GM10847 (cell line): ENCODE results near the gene HOXB3.

Source experiments
- POLR2A ChIP-seq: IDR thresholded peaks from 2 replicates; pipeline ENCODE4 v1.6.1; 2011; ENCODE audit not compliant: insufficient read length; ENCODE audit errors: extremely low read depth

HOXB3 gene

GRCh38 chr17:48618256-48618896, 28.3 kb upstream of the HOXB3 start:
- no peak for TF ChIP-seq POLR2A

DNA sequence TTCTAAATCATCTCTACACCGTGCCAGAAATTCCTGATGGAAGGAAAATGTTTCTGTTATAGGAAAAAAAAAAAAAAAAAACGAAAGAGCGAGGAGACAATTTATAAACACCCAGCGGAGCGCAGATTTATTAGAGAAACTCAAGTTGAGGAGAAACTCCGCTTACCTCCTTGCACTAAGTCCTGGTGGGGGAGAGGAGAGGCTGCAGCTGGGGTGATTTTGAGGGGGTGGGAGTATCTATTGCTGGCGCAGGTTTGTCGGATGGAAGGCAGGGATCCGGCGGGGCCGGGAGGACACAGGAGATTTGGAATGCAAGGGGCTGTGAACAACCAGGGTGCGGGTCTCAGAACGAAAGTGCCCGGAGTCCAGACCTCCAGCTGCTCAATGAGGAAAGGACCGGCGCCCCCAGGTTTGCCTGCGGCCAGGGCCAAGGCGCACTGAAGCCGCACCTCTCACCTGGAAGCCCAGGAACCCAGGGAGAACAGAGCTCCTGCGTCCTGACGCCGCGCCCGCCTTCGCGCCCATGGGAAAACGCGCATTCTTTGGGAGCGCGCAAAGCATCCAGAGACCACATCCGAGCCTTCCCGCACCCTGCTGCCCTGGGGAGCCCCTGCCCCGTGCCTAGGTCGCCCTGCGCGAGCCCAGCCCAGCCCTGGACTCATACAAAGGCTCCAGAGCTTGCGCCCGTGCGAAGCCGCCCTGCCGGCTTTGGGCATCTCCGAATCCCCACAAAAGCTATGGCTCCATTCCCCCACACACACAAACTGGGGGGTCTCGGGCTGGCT, 27.6 kb upstream of the HOXB3 start:
- TF ChIP-seq POLR2A: no peak

GRCh38 chr17:48616717-48617470, 26.9 kb upstream of the HOXB3 start:
- no peak for TF ChIP-seq POLR2A

DNA sequence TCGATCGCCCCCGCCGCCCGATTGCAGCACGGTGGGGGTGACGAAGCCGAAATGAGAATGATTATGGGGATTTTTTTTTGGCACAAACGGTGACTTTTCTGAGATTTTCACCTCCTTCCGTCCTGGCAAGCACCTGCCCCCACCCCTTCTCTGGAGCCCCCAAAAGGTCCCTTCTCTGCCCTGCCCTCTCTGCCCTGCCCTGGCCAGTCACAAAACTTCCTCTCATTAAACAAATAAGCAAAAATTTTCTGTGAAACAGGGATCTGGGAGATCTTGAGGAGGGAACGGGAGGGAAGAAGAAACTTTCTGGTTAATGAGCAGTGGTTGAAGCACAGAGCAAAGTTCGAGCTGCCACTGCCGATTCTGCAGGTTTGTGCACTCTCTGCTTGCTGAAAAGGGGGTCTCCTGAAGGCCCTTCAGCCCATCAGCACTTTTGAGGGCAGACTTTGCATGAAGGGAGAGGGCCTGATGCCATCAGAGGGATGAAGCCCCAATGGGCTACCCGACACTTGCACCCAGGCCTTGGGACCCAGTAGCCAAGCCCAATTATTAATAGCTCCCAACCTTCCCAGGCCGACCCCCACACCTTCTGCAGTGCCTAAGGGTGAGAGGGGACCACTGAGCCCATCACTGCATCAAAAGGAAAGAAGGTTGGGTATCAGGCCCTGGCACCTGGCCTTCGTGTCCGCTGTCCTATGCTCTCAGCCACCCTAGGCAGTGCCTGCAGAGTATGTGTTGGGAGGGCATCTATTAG, 26.1 kb upstream of the HOXB3 start:
- no peak for TF ChIP-seq POLR2A

GRCh38 chr17:48615047-48615962, 25.3 kb upstream of the HOXB3 start, which contains the start of gene HOXB8:
Gene HOXB8, minus strand, starts transcription at chr17:48615292. Its CDS starts 588 bp downstream, at chr17:48614704.
- no peak for TF ChIP-seq POLR2A

- TF ChIP-seq POLR2A: no peak
Observed at GRCh38 chr17:48613862-48614694, 24.0 kb upstream of the HOXB3 start.

DNA sequence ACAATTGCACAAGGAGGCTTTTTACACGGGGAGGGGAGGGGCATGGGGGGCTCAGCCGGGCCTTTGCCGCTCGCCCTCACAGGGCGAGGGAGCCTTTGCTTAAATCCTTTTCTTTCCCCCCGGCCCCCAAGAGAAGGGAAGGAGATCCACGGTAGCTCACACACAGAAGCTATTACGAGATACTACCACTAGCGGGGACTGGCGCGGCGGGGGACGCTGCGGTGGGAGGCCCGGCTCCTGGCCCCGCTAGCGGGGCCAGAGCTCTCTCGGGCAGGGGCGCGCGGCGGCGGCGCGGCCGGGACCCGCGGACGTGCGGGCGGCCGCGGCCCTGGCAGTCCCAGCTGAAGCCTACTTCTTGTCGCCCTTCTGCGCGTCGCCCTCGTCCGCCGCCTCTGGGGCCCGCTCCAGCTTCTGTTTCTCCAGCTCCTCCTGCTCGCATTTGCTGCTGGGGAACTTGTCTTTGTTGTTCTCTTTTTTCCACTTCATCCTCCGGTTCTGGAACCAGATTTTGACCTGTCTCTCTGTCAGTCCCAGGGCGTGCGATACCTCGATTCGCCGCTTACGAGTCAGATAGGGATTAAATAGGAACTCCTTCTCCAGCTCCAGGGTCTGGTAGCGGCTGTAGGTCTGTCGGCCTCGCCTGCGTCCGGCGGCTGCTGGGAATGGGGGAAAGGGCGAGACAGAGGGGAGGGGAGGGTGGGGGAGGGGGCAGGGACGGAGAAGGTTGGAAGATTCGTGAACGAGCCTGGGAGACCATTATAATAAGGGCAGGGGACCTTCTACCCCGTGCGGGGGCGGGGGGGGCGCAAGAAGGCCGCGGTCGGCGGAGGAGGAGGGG, 23.0 kb upstream of the HOXB3 start:
- no peak for TF ChIP-seq POLR2A

GRCh38 chr17:48612456-48612853, 22.4 kb upstream of the HOXB3 start:
- no peak for TF ChIP-seq POLR2A

DNA sequence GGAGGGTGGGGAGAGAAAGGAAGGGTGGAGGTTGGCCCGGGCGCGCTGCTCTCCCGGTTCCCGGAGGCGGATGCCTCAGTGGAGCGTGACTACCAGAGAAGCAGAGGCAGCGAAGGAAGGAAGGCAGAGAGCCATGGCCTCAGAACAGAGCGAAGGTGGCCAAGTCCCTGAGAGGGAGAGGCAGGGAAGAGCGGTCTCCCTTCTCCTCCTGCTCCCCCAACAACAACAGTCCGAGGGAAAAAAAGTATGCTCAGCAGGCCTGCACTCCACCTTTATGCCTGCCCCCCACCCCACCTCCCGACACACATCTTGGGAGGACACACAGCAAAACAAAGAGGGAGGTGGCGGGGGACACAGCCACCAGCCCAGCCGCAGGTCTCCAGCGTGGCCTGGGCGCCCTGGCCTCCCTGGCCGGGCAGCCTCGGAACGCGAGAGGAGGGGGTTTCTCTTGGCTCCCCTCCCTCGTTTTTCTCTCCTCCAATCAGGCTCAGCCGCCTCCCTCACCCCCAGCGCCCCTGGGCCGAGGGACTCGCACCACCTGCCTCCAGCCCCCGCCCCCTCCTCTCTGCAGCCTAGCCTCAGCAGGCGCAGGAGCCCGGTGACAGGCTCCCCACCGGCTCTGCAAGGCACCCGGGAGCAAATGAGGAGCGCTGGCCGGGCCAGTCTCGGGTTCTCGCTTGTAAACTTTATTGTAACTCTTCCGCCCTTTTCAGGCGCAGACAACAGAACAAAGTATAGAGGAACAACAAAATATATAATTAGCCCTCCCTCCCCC, 21.8 kb upstream of the HOXB3 start:
- no peak for TF ChIP-seq POLR2A

DNA sequence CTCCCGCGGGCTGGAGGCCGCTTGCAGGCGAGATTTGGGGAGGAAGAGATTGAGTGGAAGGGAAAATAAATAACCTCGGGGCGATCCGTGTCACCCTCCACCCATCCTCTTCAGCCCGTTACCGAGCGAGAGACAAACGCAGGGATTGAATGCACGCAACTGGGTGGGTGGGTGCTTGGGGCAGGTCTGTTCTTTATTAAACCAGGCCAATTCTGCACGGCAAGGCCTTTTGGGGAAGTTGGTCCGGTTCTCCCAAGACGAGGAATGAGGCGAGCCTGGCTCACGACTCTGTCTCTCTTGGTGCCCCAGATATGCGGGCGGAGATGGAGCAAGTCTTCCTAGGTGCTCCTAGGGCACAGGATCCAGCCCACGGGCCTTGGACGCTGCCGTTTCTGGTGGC, 21.2 kb upstream of the HOXB3 start:
- no peak for TF ChIP-seq POLR2A

DNA sequence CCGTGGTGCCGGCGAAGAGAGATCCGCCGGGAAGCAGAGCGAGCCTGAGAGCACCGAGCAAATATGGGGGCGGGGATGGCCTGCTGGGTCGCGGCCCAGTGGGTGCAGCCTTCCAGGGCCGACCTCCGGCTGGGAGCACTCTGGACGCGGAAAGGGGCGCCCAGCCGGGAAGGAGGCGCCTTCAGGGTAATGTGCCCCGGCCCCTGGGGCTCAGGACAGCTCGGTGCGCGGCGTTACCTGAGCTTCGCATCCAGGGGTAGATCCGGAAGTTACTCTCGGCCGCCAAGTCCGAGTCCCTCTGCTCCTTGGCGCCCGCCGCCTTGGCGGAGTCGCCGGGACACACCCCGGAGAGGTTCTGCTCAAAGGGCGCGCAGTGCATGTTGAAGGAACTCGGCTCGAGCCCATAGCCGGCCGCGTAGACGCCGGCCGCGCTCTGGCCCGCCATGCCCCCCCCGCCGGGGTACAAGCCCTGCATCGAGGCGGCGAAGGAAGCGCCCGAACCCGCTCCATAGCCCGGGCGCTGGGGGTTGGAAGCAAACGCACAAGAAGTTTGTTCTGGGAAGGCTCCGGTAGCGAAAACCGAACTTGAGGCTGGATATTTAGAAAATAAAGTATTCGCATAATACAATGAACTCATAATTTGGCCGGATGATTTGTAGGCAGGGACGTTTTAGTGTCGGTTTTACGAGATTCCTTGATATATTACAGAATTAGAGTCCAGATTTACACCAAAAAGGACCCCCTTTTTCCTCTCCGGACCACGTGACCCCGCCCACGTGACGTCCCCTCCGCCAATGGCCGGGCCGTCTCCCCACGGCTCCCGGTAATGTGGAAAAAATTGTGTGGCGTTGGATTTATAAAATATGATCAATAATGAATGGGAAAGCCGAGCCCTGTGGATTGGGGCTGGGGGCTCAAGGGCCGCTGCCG, 20.5 kb upstream of the HOXB3 start, which contains the start of gene HOXB7:
TSS of gene HOXB7 (minus strand) at position 736 of the 930 bp plus-strand sequence. CDS start at position 637, 99 bp downstream.
- peak; percentile 31 for TF ChIP-seq POLR2A
